Activated CD4-positive, alpha-beta T cell treated with anti-CD3 and anti-CD28 coated beads, Interleukin-2, amount 50 U/mL, for 48 hours (primary cell): ENCODE results near the gene ARHGEF16.
A peak's percentile ranks its signal among the peaks of the same experiment; 100 is the strongest.

Source experiments
- DNase-seq, 2 experiments: peaks; one replicate each; pipeline ENCODE4 v3.0.0-alpha.2; 2020

ARHGEF16 gene

GRCh38 chr1:3504151-3504821, 49.8 kb downstream of the ARHGEF16 start:
- DNase-seq = no peak

- DNase-seq = no peak
Observed at GRCh38 chr1:3504822-3505153, 50.3 kb downstream of the ARHGEF16 start.

- DNase-seq = no peak
Observed at GRCh38 chr1:3505161-3505560, 50.7 kb downstream of the ARHGEF16 start.

DNA sequence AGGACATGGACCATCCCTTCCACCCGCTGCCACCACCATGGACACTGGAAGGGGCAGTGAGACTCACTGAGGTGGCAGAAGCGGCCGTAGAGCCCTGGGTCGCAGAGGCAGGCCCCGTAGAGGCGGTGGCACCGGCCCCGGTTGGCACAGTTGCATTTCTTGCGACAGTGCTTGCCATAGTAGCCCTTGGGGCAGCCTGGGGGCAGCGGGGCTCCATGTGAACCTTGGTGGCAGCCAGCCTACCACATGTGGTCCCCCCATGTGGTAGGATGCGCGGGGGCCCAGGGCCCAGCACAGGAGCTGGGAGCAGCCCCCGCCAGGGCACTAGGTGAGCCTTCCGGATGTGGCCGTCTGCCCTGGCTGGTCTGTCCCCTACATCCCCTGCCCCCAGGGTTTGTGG, 51.6 kb downstream of the ARHGEF16 start:
- no peak for DNase-seq

DNA sequence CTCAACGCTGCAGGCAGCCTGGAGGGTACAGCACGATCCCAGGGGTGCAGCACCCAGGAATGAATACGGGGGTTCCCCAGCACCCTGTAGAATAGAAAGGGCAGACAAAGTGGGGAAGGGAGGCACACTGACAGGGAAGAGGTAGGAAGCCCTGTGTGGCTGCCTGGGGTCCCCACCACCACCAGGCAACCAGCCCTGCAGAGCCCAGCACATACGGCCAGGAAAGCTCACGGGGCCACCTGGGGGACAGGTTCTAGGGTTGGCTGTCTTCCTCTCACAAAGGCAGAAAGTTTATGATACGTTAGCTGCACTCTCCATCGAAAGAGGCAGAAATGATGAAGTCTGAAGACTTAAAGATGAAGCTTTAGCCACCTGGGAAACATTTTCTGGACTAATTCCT, 52.5 kb downstream of the ARHGEF16 start:
- no peak for DNase-seq

DNA sequence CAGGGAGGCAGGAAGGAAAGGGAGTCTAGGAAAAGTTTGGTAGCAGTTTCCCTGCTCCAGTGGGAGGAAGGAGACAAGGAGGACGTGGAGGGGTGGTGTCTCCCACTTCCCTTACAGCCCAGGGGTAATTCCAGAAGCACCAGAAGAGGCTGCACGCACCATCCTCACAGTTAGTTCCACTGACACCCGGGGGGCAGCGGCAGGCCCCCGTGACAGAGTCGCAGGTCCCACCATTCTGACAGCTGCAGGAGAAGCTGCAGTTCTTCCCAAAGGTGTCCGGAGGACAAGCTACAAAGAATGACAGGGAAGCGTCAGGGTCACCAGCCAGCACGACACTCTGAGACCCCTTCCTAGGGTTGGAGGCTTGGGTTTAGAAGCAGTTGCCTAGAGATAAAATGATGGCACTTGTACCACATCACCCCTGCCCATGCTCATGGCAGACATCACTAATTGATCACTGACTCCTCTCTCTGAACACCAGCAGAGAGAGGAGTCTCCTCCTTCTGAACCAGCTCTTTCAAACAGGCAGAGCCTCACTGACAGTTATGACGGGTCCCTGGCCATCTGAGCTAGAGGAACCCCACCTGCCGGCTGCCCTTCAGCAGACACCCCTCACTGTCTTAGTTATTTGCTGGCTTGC, 53.3 kb downstream of the ARHGEF16 start:
- DNase-seq = no peak

GRCh38 chr1:3508757-3509415, 54.4 kb downstream of the ARHGEF16 start:
- no peak for DNase-seq

DNA sequence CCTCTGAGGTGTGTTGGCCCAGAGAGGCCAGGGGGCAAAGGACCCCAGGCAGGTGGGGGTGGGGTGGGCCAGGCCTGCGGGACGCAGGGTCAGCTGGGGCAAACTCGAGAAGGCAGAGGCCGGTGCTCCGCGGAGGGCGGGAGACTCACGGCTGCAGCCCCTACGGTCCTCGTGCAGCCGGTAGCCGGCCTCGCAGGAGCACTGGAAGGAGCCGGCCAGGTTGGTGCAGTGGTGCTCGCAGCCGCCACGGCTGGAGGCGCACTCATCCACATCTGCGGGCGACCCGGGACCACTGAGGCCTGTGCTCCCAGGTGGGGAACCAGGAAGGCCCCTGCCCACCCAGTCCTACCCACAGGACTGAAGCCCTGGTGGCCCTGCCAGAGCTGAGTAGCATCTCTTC, 55.3 kb downstream of the ARHGEF16 start:
- DNase-seq = no peak

- no peak for DNase-seq
Observed at GRCh38 chr1:3510136-3510955, 55.9 kb downstream of the ARHGEF16 start.

DNA sequence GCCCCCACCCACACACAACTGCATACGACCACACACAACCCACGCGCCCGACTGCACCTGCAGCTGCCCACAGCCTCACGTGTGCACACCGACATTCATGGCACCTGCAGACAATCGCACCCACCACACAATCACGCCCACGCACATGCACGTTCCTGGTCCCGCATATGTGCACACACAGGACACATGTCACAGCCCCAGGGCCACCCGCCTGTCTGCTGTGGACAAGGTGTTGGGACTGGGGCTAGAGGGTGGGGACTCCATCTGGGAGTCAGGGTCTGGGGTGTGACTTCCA, 56.4 kb downstream of the ARHGEF16 start:
- DNase-seq = no peak

- no peak for DNase-seq
Observed at GRCh38 chr1:3511306-3511705, 56.8 kb downstream of the ARHGEF16 start.

- no peak for DNase-seq
Observed at GRCh38 chr1:3511856-3512255, 57.4 kb downstream of the ARHGEF16 start.

DNA sequence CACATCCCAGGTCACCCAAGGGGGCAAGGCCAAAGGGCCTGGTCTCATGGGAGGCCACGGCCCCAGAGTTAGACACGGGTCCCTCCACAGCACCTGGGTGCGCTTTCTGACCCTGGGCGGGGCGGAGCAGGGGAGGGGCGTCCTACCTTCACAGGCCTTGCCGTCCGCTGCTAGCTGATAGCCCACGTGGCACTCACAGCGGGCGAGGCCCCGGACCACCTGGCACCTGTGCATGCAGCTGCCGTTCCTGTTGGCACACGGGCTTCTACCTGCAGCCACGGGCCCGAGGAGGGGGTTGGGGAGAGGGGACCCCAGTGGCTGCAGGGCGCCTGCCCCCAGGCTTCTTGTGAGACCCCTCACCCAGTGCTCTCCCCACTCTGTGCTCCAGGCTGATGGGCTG, 59.9 kb downstream of the ARHGEF16 start:
- no peak for DNase-seq

GRCh38 chr1:3515272-3515671, 60.8 kb downstream of the ARHGEF16 start:
- no peak for DNase-seq

DNA sequence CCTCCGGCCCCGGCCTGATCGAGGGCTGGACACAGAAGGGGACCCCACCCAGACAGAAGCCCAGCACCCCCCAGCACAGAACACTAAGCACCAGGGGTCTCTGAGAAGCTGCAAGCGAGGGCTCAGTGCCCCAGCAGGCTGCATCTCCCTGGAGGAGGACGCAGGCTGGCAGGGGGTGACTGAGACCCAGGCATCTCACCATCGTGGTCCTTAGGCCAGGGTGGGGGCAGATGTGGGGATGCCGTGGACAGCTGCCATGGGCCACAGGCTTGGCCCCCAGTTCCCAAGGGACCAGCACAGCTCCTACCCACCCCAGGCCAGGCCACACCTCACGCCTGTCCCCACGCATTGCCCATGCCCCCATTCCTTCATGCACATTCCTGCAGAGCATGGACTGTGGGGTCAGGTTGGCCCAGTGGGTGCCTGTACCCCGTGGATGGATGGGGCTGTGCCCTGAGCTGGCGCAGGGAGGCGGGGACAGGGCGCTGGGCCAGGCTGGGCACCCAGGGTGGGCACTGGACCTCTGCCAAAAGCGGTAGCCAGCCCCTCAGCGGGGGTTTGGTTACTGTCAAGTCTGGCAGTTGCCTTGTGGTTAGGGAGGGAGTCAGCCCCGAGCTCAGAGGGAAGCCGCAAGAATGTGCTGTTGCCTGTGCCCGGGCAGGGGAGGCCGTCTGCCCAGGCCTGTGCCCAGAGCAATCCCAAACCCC, 61.5 kb downstream of the ARHGEF16 start:
- DNase-seq = no peak

GRCh38 chr1:3516481-3516869, 62.0 kb downstream of the ARHGEF16 start:
- no peak for DNase-seq

GRCh38 chr1:3516911-3517675, 62.6 kb downstream of the ARHGEF16 start:
- DNase-seq = no peak

DNA sequence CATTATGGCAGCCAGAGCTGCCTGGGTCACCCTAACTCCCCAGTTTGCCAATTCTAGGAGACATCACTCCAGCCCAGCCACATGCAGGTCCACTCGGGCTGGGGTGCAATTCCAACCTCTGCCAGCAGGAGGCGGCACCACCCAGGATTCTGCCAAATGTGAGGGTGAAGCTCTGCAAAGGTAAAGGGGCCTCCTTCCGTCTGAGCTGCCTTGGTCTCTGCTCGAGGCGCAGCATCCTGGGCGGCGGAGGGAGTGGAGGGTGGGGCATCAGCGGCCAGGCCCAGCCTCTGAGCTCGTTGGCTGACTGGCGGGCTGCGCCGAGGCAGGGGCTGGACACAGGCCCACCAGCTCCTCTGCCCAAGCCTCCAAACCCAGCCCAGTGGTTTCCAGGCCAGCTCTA, 63.8 kb downstream of the ARHGEF16 start:
- peak; percentile 53 to 57 for DNase-seq

GRCh38 chr1:3518756-3519155, 64.3 kb downstream of the ARHGEF16 start:
- no peak for DNase-seq

DNA sequence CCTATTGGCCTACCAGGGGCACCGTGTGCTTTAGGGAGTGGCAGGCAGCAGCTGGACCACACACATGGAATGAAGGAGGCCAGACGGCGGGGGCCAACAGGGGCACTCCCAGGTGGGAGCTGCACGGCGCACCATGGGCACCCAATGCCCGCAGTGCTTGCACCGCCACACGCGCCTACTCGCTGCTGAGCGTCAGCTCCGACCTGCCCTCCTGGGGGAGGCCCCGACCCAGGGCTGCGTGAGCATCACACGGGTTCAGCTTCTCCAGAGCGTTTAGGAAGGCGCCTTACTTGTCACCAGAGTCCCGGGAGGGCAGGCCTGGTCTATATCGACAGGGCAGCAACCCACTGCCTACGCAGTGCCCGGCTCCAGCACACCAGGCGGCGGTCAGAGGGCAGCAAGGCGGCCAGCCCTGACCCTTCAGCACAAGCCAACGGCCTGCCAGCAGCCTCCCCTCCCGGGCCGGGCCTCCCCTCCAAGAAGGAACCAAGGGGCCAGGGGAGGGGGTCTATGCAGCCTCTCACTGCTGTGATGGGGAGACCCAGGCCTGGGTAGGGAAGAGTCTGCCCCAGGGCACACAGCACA, 64.9 kb downstream of the ARHGEF16 start:
- DNase-seq = no peak

GRCh38 chr1:3520419-3521378, 66.2 kb downstream of the ARHGEF16 start:
- no peak for DNase-seq
